Muscle of leg (tissue), 16 donors: ENCODE results near the gene DPF1. TPM values are rescaled to one million over a fixed set of nuclear protein-coding genes. Genes with fewer than 3 reads are reported as not detected.
A peak's percentile ranks its signal among the peaks of the same experiment; 100 is the strongest.

ENCODE experiments used
- DNase-seq: peaks from one replicate; pipeline ENCODE4 v3.0.0; 2013
- H3K27ac ChIP-seq: one replicate; pipeline ENCODE4 v1.5.1; 2013; ENCODE audit warnings: mild to moderate bottlenecking, low read length, control low read depth
- H3K27me3 ChIP-seq: one replicate; pipeline ENCODE4 v1.6.1; 2013; ENCODE audit warnings: low read length; ENCODE audit not compliant: control insufficient read depth, insufficient read depth
- H3K36me3 ChIP-seq: one replicate; pipeline ENCODE4 v1.6.1; 2013; ENCODE audit warnings: low read length; ENCODE audit not compliant: control insufficient read depth, insufficient read depth
- H3K4me1 ChIP-seq: one replicate; pipeline ENCODE4 v1.6.1; 2013; ENCODE audit warnings: low read length; ENCODE audit not compliant: control insufficient read depth, insufficient read depth
- H3K4me3 ChIP-seq: one replicate; pipeline ENCODE4 v1.5.1; 2013; ENCODE audit warnings: low read length, control low read depth
- H3K9me3 ChIP-seq: replicated peaks from 2 replicates; pipeline ENCODE4 v1.6.1; 2013; ENCODE audit warnings: low read depth, low read length; ENCODE audit not compliant: control insufficient read depth
- WGBS: methylation state at CpG from one replicate; pipeline ENCODE4 v1.1.5; 2013; ENCODE audit warnings: missing lambda C conversion rate; ENCODE audit not compliant: insufficient coverage; 5-methylcytosine and 5-hydroxymethylcytosine counted together
- long read RNA-seq, 11 donors: transcript quantifications; one replicate each; lab custom pipeline, GENCODE V29; 2026
- polyA plus RNA-seq, 8 donors: library from polyadenylated mRNA; unstranded; fragments of 120-200 nt; gene quantifications; one replicate each; pipeline versions ENCODE4 v1.2.1 to v1.2.3, GENCODE V29; 2013; ENCODE audit warnings: inconsistent platforms in 1 of 8, low replicate concordance in 1 of 8; ENCODE audit not compliant: insufficient read length in 8 of 8, insufficient read depth in 1 of 8
- total RNA-seq: library from RNA; stranded (reverse); fragments of 120-200 nt; gene quantifications from one replicate; pipeline ENCODE4 v1.2.4, GENCODE V29; 2013

DPF1 gene
- 2.0 TPM for total RNA-seq
- 1 to 10 TPM; 3.0 to 4.9 (median 4.4) TPM for polyA plus RNA-seq
- long read RNA-seq, donor 1, partial matches to known transcripts = 0 of 2 reads
- long read RNA-seq, donor 1, other reads (novel, unspliced or antisense) = 0 of 2 reads
- long read RNA-seq, donor 2 = 0 reads
- long read RNA-seq, donor 3 = 0 reads
- long read RNA-seq, donor 4, partial matches to known transcripts = 0 of 1 reads
- long read RNA-seq, donor 4, other reads (novel, unspliced or antisense) = 0 of 1 reads
- long read RNA-seq, donor 5 = 0 reads
- long read RNA-seq, donor 6, partial matches to known transcripts = 0 of 2 reads
- long read RNA-seq, donor 6, other reads (novel, unspliced or antisense) = 0 of 2 reads
- long read RNA-seq, donor 7 = 0 reads
- long read RNA-seq, donor 8, partial matches to known transcripts = 0 of 1 reads
- long read RNA-seq, donor 8, other reads (novel, unspliced or antisense) = 0 of 1 reads
- long read RNA-seq, donor 9, partial matches to known transcripts = 57 of 133 reads
- long read RNA-seq, donor 9, other reads (novel, unspliced or antisense) = 75 of 133 reads
- long read RNA-seq, donor 10, partial matches to known transcripts = 0 of 1 reads
- long read RNA-seq, donor 10, other reads (novel, unspliced or antisense) = 0 of 1 reads
- long read RNA-seq, donor 11, partial matches to known transcripts = 0 of 1 reads
- long read RNA-seq, donor 11, other reads (novel, unspliced or antisense) = 0 of 1 reads

DNA sequence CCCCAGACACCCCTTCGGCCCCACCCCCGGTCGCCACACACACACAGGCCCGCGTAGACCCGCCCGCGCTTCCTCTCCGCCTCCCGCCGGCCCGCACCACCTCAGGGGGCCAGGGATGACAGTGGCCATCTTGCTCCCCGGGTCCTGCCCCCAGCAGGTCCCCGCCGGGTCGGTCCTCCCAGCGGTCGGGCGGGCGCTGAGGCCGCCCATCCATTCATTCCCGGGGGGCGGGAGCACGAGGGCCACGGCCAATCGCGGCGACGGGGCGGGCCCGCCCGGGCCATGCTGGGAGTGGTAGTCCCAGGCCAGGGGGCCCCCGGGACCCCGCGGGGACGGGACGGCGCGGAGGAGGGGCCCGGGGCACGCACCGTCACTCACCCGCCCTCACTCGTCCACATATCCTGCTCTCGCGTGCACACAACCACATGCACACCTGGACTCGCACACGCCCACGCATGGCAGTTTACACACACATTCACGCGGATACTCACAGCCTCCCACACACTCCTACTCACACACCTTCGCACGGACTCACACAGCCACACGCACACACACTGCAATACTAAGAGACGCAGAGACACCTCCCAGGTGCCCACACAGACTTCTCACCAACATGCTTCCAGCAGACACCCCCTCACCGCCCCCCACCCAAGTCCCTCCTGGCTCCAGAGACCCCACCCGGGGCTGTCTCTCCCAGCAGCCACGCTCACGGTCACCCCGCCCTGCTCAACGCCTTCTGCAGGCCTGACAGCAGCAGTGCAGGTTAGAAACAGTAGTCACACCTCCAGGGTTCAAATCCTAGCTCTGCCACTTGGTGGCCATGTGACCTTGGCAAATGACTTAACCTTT, at the start of gene DPF1:
Gene DPF1, minus strand, starts transcription at position 209 of the 849 bp plus-strand sequence. Its CDS starts 80 bp downstream, at position 129.
- H3K27ac ChIP-seq = no peak within 1 kb of the TSS
- no peaks in the 10 kb centered on the region for H3K36me3 ChIP-seq
- H3K4me3 ChIP-seq = peak within 1 kb of the TSS; percentile 55
- DNase-seq = peak; percentile 84
- WGBS = 2% methylated on average over 59 of the region's 61 CpGs
- peaks cover 25% of the 10 kb centered on the region for H3K27me3 ChIP-seq
- H3K4me1 ChIP-seq = peaks cover 21% of the 10 kb centered on the region
- no peaks in the 10 kb centered on the region for H3K9me3 ChIP-seq

DNA sequence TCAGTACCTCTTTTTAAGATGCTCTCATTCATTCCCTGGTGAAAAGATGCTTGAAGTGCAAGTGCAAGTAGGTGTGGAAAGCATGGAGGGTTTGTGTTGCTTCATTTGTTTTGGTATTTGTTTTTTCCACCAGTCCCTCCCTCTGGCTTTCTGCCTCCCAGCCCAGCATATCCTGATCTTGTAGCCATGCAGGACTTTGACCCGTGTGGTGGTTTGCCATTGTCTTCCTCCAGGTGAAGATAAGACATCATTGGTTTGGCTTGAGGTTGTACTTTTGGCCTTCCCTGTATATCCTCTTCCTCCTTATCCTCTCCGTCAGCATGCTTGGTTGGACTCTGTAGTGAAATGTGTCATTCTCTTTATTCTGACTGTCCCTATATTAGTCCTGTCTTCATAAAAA, 49.5 kb upstream of the DPF1 start:
- Histone ChIP-seq H3K9me3 (no peaks in the 10 kb centered on the region), H3K4me3 (no peak overlapping the region), H3K27ac (no peak overlapping the region), H3K27me3 (no peaks in the 10 kb centered on the region), H3K36me3 (no peaks in the 10 kb centered on the region), H3K4me1 (peaks cover 2% of the 10 kb centered on the region)
- WGBS = 50% methylated on average over 1 of the region's 2 CpGs
- DNase-seq = no peak

DNA sequence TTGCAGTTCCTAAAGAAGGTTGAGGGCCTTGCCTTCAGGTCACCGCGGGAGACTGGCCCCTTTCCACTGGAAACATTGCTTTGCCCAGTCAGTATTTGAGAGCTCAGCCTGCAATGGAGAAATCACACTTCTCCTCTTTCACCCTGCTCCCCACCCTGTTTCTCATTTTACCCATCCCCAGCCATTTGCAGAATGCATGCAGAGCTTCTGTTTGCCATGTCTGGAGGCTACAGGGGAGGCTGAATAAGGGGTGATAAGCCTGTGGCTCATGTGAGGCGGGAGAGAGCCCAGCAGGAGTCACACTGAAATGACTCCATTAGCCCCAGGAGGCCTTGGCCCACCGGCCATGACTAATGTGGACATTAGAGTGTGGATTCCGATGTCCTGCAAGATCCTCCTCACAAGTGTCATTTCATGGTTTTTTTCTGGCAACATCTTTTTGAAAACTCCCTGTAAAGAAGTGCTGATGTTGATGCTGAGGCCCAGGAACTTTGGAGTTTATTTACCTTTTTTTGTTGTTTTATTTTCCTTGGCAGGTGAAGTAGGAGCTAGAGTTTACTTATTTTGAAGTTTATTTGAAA, 46.7 kb upstream of the DPF1 start:
- H3K4me3 ChIP-seq = no peak overlapping the region
- no peaks in the 10 kb centered on the region for H3K4me1 ChIP-seq
- no peak for DNase-seq
- WGBS = 100% methylated on average over 1 of the region's 5 CpGs
- no peaks in the 10 kb centered on the region for H3K9me3 ChIP-seq
- no peak overlapping the region for H3K27ac ChIP-seq
- no peaks in the 10 kb centered on the region for H3K36me3 ChIP-seq
- H3K27me3 ChIP-seq = no peaks in the 10 kb centered on the region

DNA sequence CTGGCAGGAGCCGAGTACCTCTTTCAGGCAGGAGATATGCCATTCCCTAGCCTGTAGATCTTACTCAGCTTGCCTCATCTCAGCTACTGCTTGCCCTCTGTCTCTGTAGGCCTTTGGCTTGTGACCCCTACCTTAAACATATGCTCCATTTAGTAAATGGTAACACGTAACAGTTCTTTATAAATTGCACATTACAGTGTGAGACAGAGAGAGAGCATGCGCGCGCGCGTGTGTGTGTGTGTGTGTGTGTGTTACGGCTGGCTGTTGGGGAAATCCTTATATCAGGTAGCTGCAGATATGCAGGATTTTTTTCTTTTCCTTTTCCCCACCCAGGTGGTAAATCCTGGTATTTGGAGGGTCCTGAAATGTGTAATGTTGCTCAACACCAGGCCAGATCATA, 44.5 kb upstream of the DPF1 start:
- WGBS = no CpG with 5 or more reads among the region's 8 CpGs
- Histone ChIP-seq H3K27ac (no peak overlapping the region), H3K9me3 (no peaks in the 10 kb centered on the region), H3K27me3 (peaks cover 13% of the 10 kb centered on the region), H3K4me1 (peaks cover 11% of the 10 kb centered on the region), H3K36me3 (no peaks in the 10 kb centered on the region), H3K4me3 (no peak overlapping the region)
- no peak for DNase-seq

- H3K36me3 ChIP-seq = no peaks in the 10 kb centered on the region
- no peak overlapping the region for H3K4me3 ChIP-seq
- WGBS = 55% methylated on average over 9 of the region's 12 CpGs
- H3K9me3 ChIP-seq = no peaks in the 10 kb centered on the region
- H3K27me3 ChIP-seq = peaks cover 13% of the 10 kb centered on the region
- peaks cover 12% of the 10 kb centered on the region for H3K4me1 ChIP-seq
- DNase-seq = no peak
- no peak overlapping the region for H3K27ac ChIP-seq
These were observed 43.9 kb upstream of the DPF1 start for GRCh38 chr19:38267761-38268483.

DNA sequence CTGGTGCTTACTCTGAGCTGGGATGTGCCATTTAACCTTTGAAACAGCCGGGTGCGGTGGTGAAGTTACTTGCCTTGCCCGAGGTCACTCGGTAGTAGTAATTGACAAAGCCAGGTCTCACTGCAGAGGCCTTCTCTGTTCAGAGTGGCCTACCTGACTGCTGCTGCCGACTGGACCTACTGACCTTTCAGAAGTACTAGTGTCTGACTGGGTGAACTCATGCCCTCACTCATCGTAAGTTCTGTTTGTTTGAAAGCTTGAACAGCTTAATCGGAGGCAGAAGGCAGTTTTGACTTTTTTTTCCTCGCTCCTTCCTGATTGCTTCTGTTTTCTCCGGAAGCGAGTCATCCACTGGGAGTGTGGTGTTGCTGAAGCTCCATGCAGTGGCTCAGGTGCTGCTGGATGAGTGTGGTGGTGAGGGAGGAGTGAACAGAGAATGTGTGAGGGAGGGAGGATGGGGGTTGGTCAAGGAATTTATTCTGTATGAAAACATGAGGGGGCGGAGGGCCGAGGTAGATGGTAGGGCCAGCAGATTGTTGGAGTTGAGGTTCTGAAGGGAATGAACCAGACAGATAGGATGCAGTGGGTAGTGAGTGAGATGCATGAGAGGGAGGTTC, 43.1 kb upstream of the DPF1 start:
- no peak for DNase-seq
- Histone ChIP-seq H3K9me3 (no peaks in the 10 kb centered on the region), H3K36me3 (no peaks in the 10 kb centered on the region), H3K27ac (no peak overlapping the region), H3K4me1 (peaks cover 12% of the 10 kb centered on the region), H3K4me3 (no peak overlapping the region), H3K27me3 (peaks cover 13% of the 10 kb centered on the region)
- WGBS = 56% methylated on average over 12 of the region's 12 CpGs

- no peaks in the 10 kb centered on the region for H3K36me3 ChIP-seq
- no peak overlapping the region for H3K4me3 ChIP-seq
- no peak for DNase-seq
- H3K27me3 ChIP-seq = peaks cover 13% of the 10 kb centered on the region
- WGBS = 73% methylated on average over 7 of the region's 12 CpGs
- no peaks in the 10 kb centered on the region for H3K9me3 ChIP-seq
- peaks cover 12% of the 10 kb centered on the region for H3K4me1 ChIP-seq
- H3K27ac ChIP-seq = no peak overlapping the region
These were observed 42.0 kb upstream of the DPF1 start for GRCh38 chr19:38265921-38266429.

GRCh38 chr19:38265213-38265861, 41.3 kb upstream of the DPF1 start:
- Histone ChIP-seq H3K4me3 (no peak overlapping the region), H3K9me3 (no peaks in the 10 kb centered on the region), H3K27me3 (peaks cover 13% of the 10 kb centered on the region), H3K36me3 (no peaks in the 10 kb centered on the region), H3K4me1 (peaks cover 12% of the 10 kb centered on the region), H3K27ac (no peak overlapping the region)
- DNase-seq = no peak
- WGBS = 42% methylated on average over 8 of the region's 14 CpGs
